GM18868 (cell line): ENCODE results near the gene TELO2.

Experiments used
- ATAC-seq: cut with Tn5 transposase; IDR thresholded peaks from one replicate; pipeline ENCODE4 v1.9.1; 2021; ENCODE audit warnings: mild to moderate bottlenecking, moderate library complexity; ENCODE audit not compliant: unreplicated experiment

The TELO2 gene

DNA sequence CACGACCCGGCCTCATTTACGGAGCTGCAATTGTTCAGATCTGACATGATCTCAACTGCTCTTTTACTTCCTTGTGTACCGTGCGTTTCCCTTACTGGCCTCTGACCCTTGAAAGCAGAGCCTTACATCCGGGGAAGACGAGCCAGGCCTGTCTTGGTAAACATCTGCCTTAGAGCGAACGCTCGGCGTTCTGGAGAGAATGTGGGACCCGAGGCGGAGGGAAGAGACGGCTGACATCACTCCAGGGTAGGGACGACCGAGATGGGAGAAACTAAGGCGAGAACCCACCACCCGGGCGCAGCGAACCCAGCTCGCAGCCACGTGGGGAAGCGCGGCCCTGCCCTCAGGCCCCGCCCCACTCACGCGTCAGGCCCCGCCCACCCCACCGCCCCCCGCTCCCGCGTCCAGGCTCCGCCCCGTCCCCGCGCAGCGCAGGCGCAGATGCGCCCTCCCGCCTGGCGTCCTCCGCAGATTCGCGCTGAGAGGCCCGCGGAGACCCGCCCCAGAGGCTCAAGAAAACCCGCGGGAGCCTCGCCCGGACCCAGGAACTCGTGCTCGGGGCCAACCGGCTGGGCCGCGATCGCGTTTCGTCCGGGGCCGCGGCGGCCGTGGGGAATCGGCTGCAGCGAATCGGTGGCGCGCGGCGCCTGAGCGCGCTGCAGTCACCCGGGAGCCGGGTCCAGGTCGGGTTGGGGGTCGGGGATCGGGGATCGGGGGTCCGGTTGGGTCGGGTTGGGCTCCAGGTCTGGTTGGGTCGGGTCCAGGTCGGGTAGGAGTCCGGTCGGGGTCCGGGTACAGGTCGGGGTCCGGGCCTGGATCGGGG, at the start of gene TELO2:
Gene TELO2 (plus strand): TSS at position 438 of the 823 bp plus-strand sequence. CDS start 922 bp downstream, outside the sequence.
- peak; percentile 62 for ATAC-seq

- no peak for ATAC-seq
Observed at GRCh38 chr16:1443403-1443973, 49.7 kb upstream of the TELO2 start.

- no peak for ATAC-seq
Observed at GRCh38 chr16:1443980-1444729, 49.0 kb upstream of the TELO2 start, which contains the start of gene CCDC154. Gene CCDC154, minus strand, starts transcription at chr16:1444556. Its CDS starts 234 bp downstream, at chr16:1444322.

DNA sequence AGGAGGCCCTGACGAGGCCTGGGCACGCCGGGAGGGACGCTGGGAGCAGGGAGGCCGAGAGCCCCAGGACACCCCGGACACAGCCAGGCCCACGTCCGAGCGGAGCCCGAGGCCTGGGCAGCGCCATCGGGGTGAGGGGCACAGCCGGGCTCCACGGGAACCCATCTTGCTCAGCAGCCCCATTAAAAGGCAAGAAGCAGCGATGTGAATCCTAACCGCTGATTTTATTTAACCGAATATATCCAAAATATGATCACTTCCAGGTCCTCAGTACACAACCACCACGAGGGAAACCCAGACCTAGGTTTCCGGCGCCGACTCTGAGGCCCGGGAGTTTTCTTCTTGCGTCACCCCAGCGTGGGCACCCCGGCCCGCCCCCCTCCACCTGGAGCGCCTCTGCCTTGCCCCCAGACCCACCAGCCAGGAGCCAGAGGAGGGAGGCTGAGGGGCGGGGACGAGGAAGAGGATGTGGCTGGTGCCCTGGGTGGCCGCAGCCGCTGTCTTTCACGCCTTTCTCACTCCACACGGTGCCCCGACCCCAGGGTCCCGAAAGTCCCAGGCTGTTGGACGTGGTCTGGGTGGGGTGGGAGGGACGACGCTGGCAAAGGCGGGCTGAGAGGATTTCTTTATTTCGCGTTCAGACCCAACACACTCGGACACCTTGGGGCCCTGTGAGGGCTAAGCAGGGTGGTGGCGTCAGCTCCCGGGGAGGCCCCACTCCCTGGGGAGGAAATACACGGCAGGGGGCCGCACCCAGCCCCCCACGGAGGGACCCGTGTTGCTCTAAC, 48.2 kb upstream of the TELO2 start:
- ATAC-seq = no peak

DNA sequence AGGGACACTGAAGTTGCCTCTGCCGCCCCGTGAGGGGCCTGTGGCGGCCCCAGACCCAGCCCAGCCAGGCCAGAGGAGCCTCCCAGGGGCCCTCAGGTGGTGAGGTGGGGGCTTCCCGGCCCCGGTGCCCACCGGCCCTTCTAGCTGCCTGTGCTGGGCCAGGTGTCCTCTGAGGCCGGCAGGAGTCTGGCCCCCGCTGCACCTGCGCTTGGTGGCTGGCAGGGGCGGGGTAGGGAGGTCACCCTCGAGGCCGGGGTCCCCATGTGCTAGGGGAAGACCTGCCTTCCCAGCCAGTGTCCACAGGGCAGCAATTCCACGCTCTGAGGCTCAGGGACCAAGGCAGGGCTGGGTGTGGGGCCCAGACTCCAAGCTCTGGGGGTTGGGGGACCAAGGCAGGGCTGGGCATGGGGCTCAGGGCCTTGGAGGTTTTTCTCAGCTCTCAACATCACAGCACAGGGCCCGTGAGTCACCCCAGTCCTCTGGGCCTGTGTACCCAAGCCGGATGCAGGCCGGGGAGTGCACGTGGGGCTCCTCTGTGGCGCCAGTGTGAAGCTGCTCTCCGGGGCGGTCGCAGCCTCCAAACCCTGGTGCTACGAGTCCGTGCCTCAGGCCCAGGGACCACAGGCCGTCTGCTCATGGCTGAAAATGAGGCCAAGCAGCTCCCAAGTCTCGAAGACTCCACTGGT, 47.5 kb upstream of the TELO2 start:
- ATAC-seq = no peak

- no peak for ATAC-seq
Observed at GRCh38 chr16:1446296-1447080, 46.7 kb upstream of the TELO2 start.

DNA sequence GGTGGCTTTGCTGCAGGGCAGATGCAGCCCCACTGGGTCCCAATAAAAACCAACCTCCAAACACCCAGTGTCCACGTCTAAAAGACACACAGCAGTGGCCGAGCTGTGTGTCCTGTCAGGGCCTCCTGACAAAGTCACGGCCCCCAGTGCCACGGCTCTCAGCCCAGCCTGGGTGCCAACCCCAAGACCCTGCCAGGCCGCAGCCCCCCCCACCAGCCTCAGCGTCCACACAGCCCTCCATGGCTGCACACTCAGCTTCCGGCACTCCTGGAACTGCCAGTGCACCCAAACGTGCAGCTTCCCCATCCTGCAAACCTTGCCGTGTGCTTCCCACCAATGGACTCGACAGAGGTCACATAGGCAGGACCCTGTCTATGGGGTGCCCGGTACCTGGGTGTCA, 45.2 kb upstream of the TELO2 start:
- ATAC-seq = no peak

DNA sequence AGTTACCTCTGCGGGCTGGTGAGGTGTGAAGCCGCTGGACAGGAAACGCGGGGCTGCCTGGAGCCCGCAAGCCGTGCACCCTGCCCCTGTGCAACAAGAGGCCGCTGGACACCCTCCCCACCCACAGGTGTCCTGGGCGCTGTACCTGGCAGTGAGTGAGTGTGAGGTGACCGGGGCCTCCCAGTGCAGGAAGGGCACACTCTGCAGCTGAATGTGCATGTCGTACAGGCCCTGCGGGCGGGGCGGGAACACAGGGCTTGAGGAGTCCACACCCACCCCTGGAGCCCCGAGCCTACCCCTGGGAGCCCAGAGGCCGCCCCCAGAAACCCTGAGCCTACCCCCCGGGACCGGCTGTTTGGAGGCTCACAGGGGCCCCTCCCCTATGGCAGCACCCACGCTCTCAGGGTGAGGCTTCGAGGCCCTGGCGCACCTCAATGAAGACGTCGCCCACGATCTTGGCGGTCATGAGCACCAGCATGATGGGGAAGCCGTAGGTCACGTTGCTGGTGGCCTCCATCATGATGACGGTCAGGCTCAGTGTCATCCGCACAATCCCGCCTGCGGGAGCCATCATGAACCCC, 44.5 kb upstream of the TELO2 start:
- ATAC-seq = no peak

- ATAC-seq = no peak
Observed at GRCh38 chr16:1449201-1449788, 43.9 kb upstream of the TELO2 start.

DNA sequence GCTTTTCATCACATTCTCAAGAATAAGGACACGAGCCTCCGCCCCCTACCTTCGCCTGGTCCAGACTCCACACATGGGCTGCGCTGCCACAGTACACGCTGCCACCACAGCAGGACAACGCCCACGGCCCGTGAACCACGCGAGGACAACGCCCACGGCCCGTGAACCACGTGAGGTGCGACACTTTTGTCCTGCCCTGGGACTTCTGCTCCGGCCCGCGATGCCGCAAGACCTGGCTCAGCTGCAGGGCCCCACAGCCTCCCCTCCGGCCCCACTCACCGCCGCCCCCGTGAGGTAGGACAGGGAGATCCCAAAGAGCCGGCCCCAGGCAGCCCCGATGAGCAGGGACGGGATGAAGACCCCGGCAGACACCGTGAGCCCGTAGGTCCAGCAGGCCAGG, 42.9 kb upstream of the TELO2 start:
- ATAC-seq = no peak

DNA sequence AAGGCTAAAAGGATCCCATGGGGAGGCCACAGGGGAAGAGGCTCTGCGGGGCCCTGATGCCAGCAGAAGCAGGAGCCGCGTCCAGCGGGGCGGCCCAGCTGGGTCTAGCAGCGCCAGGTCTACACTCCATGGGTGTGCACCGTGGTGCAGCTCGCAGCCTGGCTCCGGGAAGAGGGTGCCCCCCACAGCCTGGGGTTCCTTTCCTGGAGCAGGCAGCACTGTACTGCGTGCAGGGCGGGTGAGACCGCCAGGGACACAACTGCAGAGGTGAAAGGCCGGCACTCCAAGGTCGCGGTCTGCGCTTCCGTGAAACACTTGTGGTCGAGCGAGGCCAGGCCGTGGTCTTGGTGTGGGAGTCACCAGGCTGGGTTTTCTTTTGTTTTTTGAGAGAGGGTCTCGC, 42.3 kb upstream of the TELO2 start:
- no peak for ATAC-seq

- ATAC-seq = no peak
Observed at GRCh38 chr16:1451702-1452392, 41.3 kb upstream of the TELO2 start.

DNA sequence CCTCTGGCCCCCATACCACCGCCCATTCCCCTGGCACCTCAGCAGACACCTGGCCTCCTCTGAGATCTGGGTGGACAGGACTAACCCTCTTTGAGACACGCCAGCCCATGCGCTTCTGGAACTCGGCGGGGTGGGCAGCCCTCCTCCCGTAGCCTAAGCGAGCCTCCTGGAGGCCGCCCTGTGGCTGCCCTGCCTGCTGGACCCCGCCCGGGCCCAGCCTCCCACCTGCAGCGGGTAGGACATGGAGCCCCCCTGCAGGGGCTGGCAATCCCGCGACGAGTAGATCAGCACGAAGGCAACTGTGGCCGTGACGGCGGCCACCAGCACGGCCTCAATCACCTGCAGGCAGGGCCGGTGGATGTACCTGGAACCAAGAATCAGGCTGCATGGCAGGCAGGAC, 40.6 kb upstream of the TELO2 start:
- ATAC-seq = no peak

DNA sequence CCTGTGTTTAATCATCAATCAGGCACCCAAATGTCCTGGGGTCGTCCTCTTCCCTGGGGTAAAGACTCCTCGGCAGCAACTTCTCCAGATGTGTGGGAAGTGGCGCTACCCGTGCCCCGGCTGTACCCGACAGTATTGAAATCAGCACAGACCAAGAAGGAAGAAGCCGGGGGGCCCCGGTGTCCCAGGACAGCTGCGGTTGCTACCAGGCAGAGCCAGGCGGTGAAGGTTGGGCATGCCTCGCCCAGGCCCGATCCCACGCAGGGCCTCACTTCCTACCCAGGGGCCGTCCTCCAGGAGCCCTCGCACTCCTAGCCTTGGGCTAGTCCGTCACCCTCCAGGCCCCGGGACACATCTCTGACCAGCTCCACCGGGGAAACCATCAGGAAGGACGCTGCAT, 39.8 kb upstream of the TELO2 start:
- ATAC-seq = no peak

GRCh38 chr16:1454561-1454960, 38.6 kb upstream of the TELO2 start:
- ATAC-seq = no peak

DNA sequence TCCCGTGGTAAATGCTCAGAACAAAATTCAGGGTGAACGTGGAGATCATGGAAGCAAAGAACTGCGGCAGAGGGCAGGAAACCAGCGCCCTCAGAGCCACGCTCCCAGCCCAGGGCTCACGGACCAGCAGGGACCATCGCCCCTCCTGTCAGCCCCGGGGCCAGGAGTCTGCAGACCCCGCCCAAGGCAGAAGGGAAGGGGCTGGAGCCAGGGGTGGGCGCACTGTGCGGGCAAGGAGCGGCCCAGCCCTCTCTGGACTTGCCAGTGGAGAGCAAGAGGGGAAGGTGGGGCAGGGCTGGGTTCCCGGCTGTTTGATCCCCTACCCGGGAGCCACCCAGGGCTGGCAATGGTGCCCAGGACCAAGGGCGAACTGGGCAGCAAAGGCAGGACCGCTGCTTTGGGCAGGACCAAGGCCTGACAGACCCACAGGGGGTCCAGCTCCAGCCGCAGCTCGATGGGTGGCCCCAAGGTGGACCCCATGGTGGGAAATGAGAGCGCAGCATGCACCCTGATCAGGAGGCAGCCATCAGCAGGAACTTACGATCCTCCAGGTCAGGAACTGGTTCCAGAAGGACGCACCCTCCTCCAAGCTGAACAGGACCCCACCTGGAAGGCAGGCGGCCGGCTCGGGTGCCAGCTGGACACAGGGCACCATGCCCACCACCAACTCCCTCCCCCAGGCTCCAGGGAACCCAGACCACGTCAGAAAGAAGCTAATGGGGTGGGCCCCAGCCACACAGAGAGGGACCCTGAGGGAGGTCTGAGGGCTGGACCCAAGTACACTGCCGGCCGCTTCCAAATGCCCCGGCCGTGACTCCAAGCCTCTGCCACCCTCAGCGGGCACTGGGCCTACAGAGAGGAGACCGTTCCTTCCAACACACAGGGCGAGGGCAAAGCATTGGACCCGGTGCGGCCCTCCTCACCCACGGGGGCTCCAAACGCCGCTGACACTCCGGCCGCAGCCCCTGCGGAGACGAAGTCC, 37.7 kb upstream of the TELO2 start:
- no peak for ATAC-seq

DNA sequence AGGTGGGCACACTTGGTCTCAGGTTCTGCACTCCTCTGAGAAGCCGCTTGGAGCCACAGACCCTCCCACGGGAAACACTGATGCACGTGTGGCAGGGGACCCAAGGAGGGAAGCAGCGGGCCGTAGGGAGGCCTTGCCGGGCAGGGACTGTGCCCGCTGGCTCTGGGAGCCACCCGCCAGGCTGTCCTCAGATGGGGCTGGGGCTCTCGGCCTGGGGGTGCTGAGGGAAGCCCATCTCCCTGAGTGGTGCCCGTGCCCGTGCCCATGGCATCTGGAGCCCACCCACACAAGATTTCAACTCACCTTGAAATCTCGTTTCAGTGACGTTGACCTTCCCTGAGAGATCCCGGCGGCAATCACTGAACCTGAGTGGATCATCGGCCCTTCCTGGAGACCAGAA, 36.2 kb upstream of the TELO2 start:
- ATAC-seq = no peak
